IMR-90 (cell line): ENCODE data around the gene ANO4. TPM values are rescaled to one million over a fixed set of nuclear protein-coding genes. Genes with fewer than 3 reads are reported as not detected.
"Not testable (repeated sequence)": the region's sequence is repeated elsewhere in the genome, so short reads cannot be mapped to it uniquely, and the experiment has no call there.

Experiments
- ATAC-seq: fragments of 200-7000 bp; cut with Tn5 transposase; 2 replicates; pipeline ENCODE4 v1.9.1; 2020; ENCODE audit warnings: low read depth, mild to moderate bottlenecking, moderate library complexity
- BruUV-seq: library from RNA; stranded (reverse); fragments of 400-500 nt; replicated peaks from 2 replicates; lab custom pipeline; 2021; lab: Mats Ljungman, UMichigan
- CTCF ChIA-PET: fragments of 300-600 bp; formaldehyde crosslinking; extraction: SDS; loops from one replicate; lab custom pipeline; 2021; ENCODE audit warnings: antibody characterized with exemption; lab: Yijun Ruan, JAX
- POLR2A ChIA-PET: fragments of 300-600 bp; sonication (Branson Sonifier 250); formaldehyde crosslinking; loops from one replicate; lab custom pipeline; 2022; ENCODE audit warnings: antibody characterized with exemption; ENCODE audit not compliant: unreplicated experiment; lab: Charles Lee
- DNase-seq: peaks from one replicate; pipeline ENCODE4 v3.0.0; 2013
- H2AFZ ChIP-seq: replicated peaks from 2 replicates; pipeline ENCODE3; 2013; ENCODE audit warnings: low read length, mild to moderate bottlenecking; ENCODE audit not compliant: poor library complexity
- H2AK5ac ChIP-seq: 2 replicates; pipeline ENCODE4 v1.6.1; 2013; ENCODE audit warnings: low read depth, low read length, inconsistent platforms
- H2AK9ac ChIP-seq: replicated peaks from 2 replicates; pipeline ENCODE3; 2013; ENCODE audit warnings: mild to moderate bottlenecking, low read depth, low read length, moderate library complexity; ENCODE audit not compliant: poor library complexity
- H2BK120ac ChIP-seq: 2 replicates; pipeline ENCODE4 v1.6.1; 2013; ENCODE audit warnings: low read depth, low read length, inconsistent platforms
- H2BK15ac ChIP-seq: 3 replicates; pipeline ENCODE4 v1.6.1; 2013; ENCODE audit warnings: low read depth, low read length, inconsistent platforms
- H2BK20ac ChIP-seq: 2 replicates; pipeline ENCODE4 v1.6.1; 2013; ENCODE audit warnings: low read depth, mild to moderate bottlenecking, inconsistent platforms, low read length, moderate library complexity
- H2BK5ac ChIP-seq: 2 replicates; pipeline ENCODE4 v1.6.1; 2013; ENCODE audit warnings: mild to moderate bottlenecking, low read depth, low read length, inconsistent platforms; ENCODE audit not compliant: poor library complexity, severe bottlenecking
- H3K14ac ChIP-seq: replicated peaks from 2 replicates; pipeline ENCODE4 v1.6.1; 2013; ENCODE audit warnings: low read depth, low read length, inconsistent platforms
- H3K18ac ChIP-seq: 2 replicates; pipeline ENCODE4 v1.6.1; 2013; ENCODE audit warnings: low read depth, low read length, control low read depth
- H3K23ac ChIP-seq: 2 replicates; pipeline ENCODE4 v1.6.1; 2013; ENCODE audit warnings: low read depth, low read length, inconsistent platforms
- H3K27ac ChIP-seq: 2 replicates; pipeline ENCODE4 v1.5.1; 2013; ENCODE audit warnings: mild to moderate bottlenecking, control low read depth, low read length; ENCODE audit not compliant: insufficient read depth
- H3K27me3 ChIP-seq: 2 replicates; pipeline ENCODE4 v1.6.1; 2013; ENCODE audit warnings: low read length; ENCODE audit not compliant: control insufficient read depth, insufficient read depth
- H3K36me3 ChIP-seq: 2 replicates; pipeline ENCODE4 v1.6.1; 2013; ENCODE audit warnings: low read length, mixed read lengths; ENCODE audit not compliant: control insufficient read depth, insufficient read depth
- H3K4ac ChIP-seq: 2 replicates; pipeline ENCODE4 v1.6.1; 2013; ENCODE audit warnings: low read depth, low read length, inconsistent platforms
- H3K4me1 ChIP-seq: 2 replicates; pipeline ENCODE4 v1.6.1; 2013; ENCODE audit warnings: low read length, mixed read lengths; ENCODE audit not compliant: control insufficient read depth, insufficient read depth
- H3K4me2 ChIP-seq: 2 replicates; pipeline ENCODE4 v1.6.1; 2013; ENCODE audit warnings: low read depth, mild to moderate bottlenecking, control low read depth, low read length, moderate library complexity
- H3K4me3 ChIP-seq: 2 replicates; pipeline ENCODE4 v1.5.1; 2013; ENCODE audit warnings: low read depth, mild to moderate bottlenecking, control low read depth, low read length, moderate library complexity; ENCODE audit not compliant: insufficient read depth
- H3K56ac ChIP-seq: 2 replicates; pipeline ENCODE4 v1.6.1; 2013; ENCODE audit warnings: low read length, inconsistent platforms; ENCODE audit not compliant: insufficient read depth; ENCODE audit errors: extremely low read depth
- H3K79me1 ChIP-seq, 2 experiments: 2 replicates each; pipeline ENCODE4 v1.6.1; 2013; ENCODE audit warnings: low read length in 2 of 2, inconsistent platforms in 1 of 2, low read depth in 1 of 2
- H3K9ac ChIP-seq: 2 replicates; pipeline ENCODE4 v1.6.1; 2013; ENCODE audit warnings: low read depth, low read length, control low read depth
- H3K9me1 ChIP-seq: 2 replicates; pipeline ENCODE4 v1.6.1; 2013; ENCODE audit warnings: low read length, inconsistent platforms; ENCODE audit not compliant: insufficient read depth
- H3K9me3 ChIP-seq: 2 replicates; pipeline ENCODE4 v1.6.1; 2013; ENCODE audit warnings: low read length; ENCODE audit not compliant: control insufficient read depth, insufficient read depth
- H4K20me1 ChIP-seq: 2 replicates; pipeline ENCODE4 v1.6.1; 2013; ENCODE audit warnings: low read length, inconsistent platforms; ENCODE audit not compliant: insufficient read depth
- H4K5ac ChIP-seq: 2 replicates; pipeline ENCODE4 v1.6.1; 2013; ENCODE audit warnings: mild to moderate bottlenecking, low read depth, low read length, control low read depth
- H4K8ac ChIP-seq, 2 experiments: 2 replicates each; pipeline ENCODE4 v1.6.1; 2013; ENCODE audit warnings: low read depth in 2 of 2, low read length in 2 of 2, control low read depth in 1 of 2, inconsistent platforms in 1 of 2
- H4K91ac ChIP-seq: 2 replicates; pipeline ENCODE4 v1.6.1; 2013; ENCODE audit warnings: low read depth, low read length, inconsistent platforms; ENCODE audit not compliant: insufficient read depth
- BHLHE40 ChIP-seq: fragments of 150-350 bp; IDR thresholded peaks from 2 replicates; pipeline ENCODE4 v1.6.1; 2016; ENCODE audit warnings: mild to moderate bottlenecking, low read depth, low read length
- FOS ChIP-seq: fragments of 150-350 bp; IDR thresholded peaks from 2 replicates; pipeline ENCODE4 v1.6.1; 2016; ENCODE audit warnings: low read depth, low read length
- MAFK ChIP-seq: IDR thresholded peaks from 2 replicates; pipeline ENCODE4 v1.6.1; 2012; ENCODE audit warnings: low read depth, low read length, improper control_type of control experiment
- NFE2L2 ChIP-seq: fragments of 150-350 bp; IDR thresholded peaks from 2 replicates; pipeline ENCODE4 v1.6.1; 2016; ENCODE audit warnings: low read depth, mild to moderate bottlenecking, low read length
- POLR2A ChIP-seq: IDR thresholded peaks from 2 replicates; pipeline ENCODE4 v1.6.1; 2012; ENCODE audit warnings: mild to moderate bottlenecking, low read depth, low read length
- RFX5 ChIP-seq: IDR thresholded peaks from 2 replicates; pipeline ENCODE4 v1.8.0; 2012; ENCODE audit warnings: low read depth, mild to moderate bottlenecking, low read length, moderate library complexity
- WGBS, 2 experiments: methylation state at CpG; one replicate each; pipeline versions ENCODE4 v1.1.5 to v1.1.7; 2013; ENCODE audit warnings: missing lambda C conversion rate in 2 of 2; ENCODE audit not compliant: insufficient read length in 1 of 2; ENCODE audit errors: extremely low coverage in 2 of 2; 5-methylcytosine and 5-hydroxymethylcytosine counted together
- dilution Hi-C: fragments of 300-500 bp; cut with HindIII; formaldehyde crosslinking; loops from one replicate; pipeline ENCODE4 v1.14.3; 2018; ENCODE audit warnings: low sequenced_read_pairs; ENCODE audit not compliant: unreplicated experiment
- in situ Hi-C: fragments of 300-500 bp; cut with MboI; formaldehyde crosslinking; loops from 3 replicates; pipeline ENCODE4 v1.14.3; 2019; ENCODE audit warnings: low sequenced_read_pairs, inconsistent platforms, mixed read lengths
- intact Hi-C: fragments of 100-400 bp; cut with micrococcal nuclease; formaldehyde crosslinking; loops from 2 replicates; pipeline ENCODE4 v1.10.0; 2022
- polyA plus RNA-seq, 3 experiments: library from polyadenylated mRNA; depleted of rRNA; stranded (reverse); fragments of >200 nt; gene quantifications; 2 replicates each; pipeline ENCODE4 v1.2.3, GENCODE V29; 2012; ENCODE audit warnings: low replicate concordance in 1 of 3
- total RNA-seq: library from RNA; depleted of rRNA; stranded (reverse); fragments of >200 nt; gene quantifications from 2 replicates; pipeline ENCODE4 v1.2.3, GENCODE V29; 2012

ANO4 gene
- total and polyA plus RNA-seq, 2 of the 4 experiments (the other 2 are of a cell fraction): 4.7 to 10.2 TPM

DNA sequence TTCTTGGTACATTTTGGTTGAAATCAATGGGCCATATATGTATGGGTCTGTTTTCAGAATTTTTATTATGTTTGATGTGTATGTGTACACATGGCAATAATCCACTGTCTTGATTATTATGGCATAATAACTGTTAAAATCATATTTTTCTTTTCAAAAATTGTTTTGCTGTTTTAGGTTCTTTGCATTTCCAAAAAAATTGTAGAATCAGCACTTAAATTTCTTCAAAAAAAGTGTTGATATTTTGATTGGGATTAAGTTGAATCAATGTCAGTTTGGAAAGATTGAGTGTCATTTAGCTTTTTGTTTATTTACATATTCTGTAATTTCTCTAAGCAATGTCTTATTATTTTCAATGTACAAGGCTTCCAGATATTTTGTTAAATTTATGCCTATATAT, 261.4 kb downstream of the ANO4 start:
- no peak overlapping the region for H2BK120ac ChIP-seq
- H4K91ac ChIP-seq: no peak overlapping the region
- in situ Hi-C loops: no loop called here
- no peak overlapping the region for H3K18ac ChIP-seq
- no peak overlapping the region for H3K14ac ChIP-seq
- no peak overlapping the region for H2BK20ac ChIP-seq
- no peak overlapping the region for H3K9ac ChIP-seq
- H3K4me3 ChIP-seq: no peak overlapping the region
- H3K4me2 ChIP-seq: no peak overlapping the region
- no peak overlapping the region for H3K56ac ChIP-seq
- H2AFZ ChIP-seq: no peak overlapping the region
- no peak overlapping the region for H2AK5ac ChIP-seq
- H4K8ac ChIP-seq: no peak overlapping the region
- no peaks in the 10 kb centered on the region; the same call in 1 of the 2 replicates for H3K9me1 ChIP-seq
- no peaks in the 10 kb centered on the region for H3K36me3 ChIP-seq
- no peak overlapping the region for H3K27ac ChIP-seq
- intact Hi-C loops: no loop called here
- H2BK5ac ChIP-seq: no peak overlapping the region
- H3K9me3 ChIP-seq: no peaks in the 10 kb centered on the region
- ChIA-PET CTCF (no interaction called here), POLR2A (no interaction called here)
- no peak overlapping the region for H2AK9ac ChIP-seq
- no TSS peak for BruUV-seq
- no peak overlapping the region for H3K23ac ChIP-seq
- DNase-seq: no peak
- no peak overlapping the region for H4K5ac ChIP-seq
- H3K79me1 ChIP-seq: no peaks in the 10 kb centered on the region
- dilution Hi-C loops: no loop called here
- no peak for TF ChIP-seq BHLHE40
- no peak for TF ChIP-seq RFX5
- no peak for TF ChIP-seq POLR2A
- TF ChIP-seq MAFK: peak; percentile 46
- no peak for TF ChIP-seq NFE2L2
- TF ChIP-seq FOS: no peak
- H3K27me3 ChIP-seq: no peaks in the 10 kb centered on the region
- no peak for ATAC-seq
- H2BK15ac ChIP-seq: no peak overlapping the region
- H4K20me1 ChIP-seq: no peaks in the 10 kb centered on the region
- peaks cover 4% of the 10 kb centered on the region for H3K4me1 ChIP-seq
- H3K4ac ChIP-seq: no peak overlapping the region

DNA sequence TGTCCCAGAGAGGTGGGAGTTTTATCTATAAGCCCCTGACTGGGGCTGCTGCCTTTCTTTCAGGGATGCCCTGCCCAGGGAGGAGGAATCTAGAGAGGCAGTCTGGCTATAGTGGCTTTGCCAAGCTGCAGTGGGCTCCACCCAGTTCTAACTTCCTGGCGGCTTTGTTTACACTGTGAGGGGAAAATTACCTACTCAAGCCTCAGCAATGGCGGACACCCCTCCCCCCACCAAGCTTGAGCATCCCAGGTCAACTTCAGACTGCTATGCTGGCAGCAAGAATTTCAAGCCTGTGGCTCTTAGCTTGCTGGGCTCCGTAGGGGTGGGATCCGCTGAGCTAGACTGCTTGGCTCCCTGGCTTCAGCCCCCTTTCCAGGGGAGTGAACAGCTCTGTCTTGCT, 267.9 kb downstream of the ANO4 start:
- in situ Hi-C loops, H3K18ac ChIP-seq, H3K9me3 ChIP-seq, H2BK15ac ChIP-seq, intact Hi-C loops, H4K20me1 ChIP-seq, H3K56ac ChIP-seq, H4K91ac ChIP-seq, H3K4me1 ChIP-seq, CTCF ChIA-PET, H2AK9ac ChIP-seq, H3K4ac ChIP-seq, H4K8ac ChIP-seq, H3K4me2 ChIP-seq, H3K36me3 ChIP-seq, DNase-seq, H3K14ac ChIP-seq, H3K4me3 ChIP-seq, ATAC-seq, H3K9ac ChIP-seq, H3K23ac ChIP-seq, H2AFZ ChIP-seq, H3K27me3 ChIP-seq, H3K27ac ChIP-seq, H4K5ac ChIP-seq, H2AK5ac ChIP-seq, H2BK5ac ChIP-seq, H2BK120ac ChIP-seq, H3K9me1 ChIP-seq, H2BK20ac ChIP-seq, POLR2A ChIA-PET, BruUV-seq, dilution Hi-C loops, H3K79me1 ChIP-seq: not testable (repeated sequence)
- 93% methylated on average over 2 of the region's 4 CpGs; no CpG with 5 or more reads in 1 of the 2 experiments for WGBS, 2 experiments
